A549 (cell line): ENCODE results near the gene ACKR1.

ENCODE experiments used
- EP300 ChIP-seq, 2 experiments: fragments of >200 bp; sonication (Bioruptor Twin); formaldehyde crosslinking; IDR thresholded peaks; 2 replicates in 1 of 2; 3 replicates in 1 of 2; pipeline ENCODE4 v1.6.1; 2016 to 2017
- NR3C1 ChIP-seq: fragments of >200 bp; sonication (Bioruptor Twin); formaldehyde crosslinking; IDR thresholded peaks from 3 replicates; pipeline ENCODE4 v1.6.1; 2017
- POLR2A ChIP-seq: IDR thresholded peaks from 2 replicates; pipeline ENCODE4 v1.6.1; 2012; ENCODE audit warnings: mild to moderate bottlenecking, low read length
- RCOR1 ChIP-seq: fragments of 150-350 bp; IDR thresholded peaks from 2 replicates; pipeline ENCODE4 v1.6.1; 2014; ENCODE audit warnings: antibody characterized with exemption, low read length, low read depth
- TF ChIP-seq, protein P1 (sequence below): fragments of >200 bp; sonication (Bioruptor Twin); formaldehyde crosslinking; IDR thresholded peaks from 3 replicates; pipeline ENCODE4 v1.5.1; 2016
- TF ChIP-seq, protein P2 (sequence below): fragments of 200-600 bp; sonication (generic); IDR thresholded peaks from 2 replicates; pipeline ENCODE4 v1.6.1; 2016; ENCODE audit warnings: antibody characterized with exemption, mild to moderate bottlenecking, moderate library complexity
- TF ChIP-seq, protein P3 (sequence below): IDR thresholded peaks from 2 replicates; pipeline ENCODE4 v1.6.1; 2012

DNA sequence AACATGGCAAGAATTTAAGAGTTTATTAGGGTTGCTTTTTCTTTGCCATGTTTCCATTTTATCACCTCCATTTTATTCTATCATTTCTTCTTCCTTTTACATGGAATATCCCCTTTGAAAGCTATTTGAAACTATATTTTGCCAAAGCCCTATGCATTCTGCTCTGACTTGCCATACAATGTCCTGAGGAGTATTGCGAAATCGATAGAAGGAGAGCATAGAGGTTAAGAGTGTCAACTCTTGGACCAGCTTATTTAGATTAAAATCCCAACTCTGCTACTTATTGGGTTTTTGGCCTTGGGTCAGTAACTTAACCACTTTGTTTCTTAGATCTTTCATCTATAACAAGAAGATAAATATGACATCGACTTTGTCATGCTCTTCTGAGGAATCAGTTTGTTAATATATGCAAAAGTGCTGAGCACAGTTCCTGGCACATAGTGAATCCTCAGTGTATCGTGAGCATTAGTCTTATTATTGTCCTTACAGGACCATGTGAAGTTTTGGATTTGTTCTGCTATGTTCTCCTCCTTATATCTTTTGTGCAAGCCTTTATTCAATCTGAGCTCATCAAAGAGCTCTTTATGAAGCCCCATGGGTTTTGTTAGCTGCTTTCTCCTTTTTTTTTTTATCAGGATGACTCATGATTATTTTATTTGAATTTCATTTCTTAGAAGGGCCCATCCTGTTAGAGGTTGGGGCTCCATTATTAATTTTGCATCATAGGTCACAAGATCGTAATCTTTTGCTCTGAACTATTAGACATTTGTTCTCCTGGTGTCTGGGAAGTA, 17.6 kb downstream of the ACKR1 start:
- TF ChIP-seq, protein P1, sequence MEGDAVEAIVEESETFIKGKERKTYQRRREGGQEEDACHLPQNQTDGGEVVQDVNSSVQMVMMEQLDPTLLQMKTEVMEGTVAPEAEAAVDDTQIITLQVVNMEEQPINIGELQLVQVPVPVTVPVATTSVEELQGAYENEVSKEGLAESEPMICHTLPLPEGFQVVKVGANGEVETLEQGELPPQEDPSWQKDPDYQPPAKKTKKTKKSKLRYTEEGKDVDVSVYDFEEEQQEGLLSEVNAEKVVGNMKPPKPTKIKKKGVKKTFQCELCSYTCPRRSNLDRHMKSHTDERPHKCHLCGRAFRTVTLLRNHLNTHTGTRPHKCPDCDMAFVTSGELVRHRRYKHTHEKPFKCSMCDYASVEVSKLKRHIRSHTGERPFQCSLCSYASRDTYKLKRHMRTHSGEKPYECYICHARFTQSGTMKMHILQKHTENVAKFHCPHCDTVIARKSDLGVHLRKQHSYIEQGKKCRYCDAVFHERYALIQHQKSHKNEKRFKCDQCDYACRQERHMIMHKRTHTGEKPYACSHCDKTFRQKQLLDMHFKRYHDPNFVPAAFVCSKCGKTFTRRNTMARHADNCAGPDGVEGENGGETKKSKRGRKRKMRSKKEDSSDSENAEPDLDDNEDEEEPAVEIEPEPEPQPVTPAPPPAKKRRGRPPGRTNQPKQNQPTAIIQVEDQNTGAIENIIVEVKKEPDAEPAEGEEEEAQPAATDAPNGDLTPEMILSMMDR, result no peak
- TF ChIP-seq POLR2A (no peak), RCOR1 (no peak), NR3C1 (no peak), EP300 (IDR thresholded peaks at IDR 0.05) (no peak)
- TF ChIP-seq, protein P2, sequence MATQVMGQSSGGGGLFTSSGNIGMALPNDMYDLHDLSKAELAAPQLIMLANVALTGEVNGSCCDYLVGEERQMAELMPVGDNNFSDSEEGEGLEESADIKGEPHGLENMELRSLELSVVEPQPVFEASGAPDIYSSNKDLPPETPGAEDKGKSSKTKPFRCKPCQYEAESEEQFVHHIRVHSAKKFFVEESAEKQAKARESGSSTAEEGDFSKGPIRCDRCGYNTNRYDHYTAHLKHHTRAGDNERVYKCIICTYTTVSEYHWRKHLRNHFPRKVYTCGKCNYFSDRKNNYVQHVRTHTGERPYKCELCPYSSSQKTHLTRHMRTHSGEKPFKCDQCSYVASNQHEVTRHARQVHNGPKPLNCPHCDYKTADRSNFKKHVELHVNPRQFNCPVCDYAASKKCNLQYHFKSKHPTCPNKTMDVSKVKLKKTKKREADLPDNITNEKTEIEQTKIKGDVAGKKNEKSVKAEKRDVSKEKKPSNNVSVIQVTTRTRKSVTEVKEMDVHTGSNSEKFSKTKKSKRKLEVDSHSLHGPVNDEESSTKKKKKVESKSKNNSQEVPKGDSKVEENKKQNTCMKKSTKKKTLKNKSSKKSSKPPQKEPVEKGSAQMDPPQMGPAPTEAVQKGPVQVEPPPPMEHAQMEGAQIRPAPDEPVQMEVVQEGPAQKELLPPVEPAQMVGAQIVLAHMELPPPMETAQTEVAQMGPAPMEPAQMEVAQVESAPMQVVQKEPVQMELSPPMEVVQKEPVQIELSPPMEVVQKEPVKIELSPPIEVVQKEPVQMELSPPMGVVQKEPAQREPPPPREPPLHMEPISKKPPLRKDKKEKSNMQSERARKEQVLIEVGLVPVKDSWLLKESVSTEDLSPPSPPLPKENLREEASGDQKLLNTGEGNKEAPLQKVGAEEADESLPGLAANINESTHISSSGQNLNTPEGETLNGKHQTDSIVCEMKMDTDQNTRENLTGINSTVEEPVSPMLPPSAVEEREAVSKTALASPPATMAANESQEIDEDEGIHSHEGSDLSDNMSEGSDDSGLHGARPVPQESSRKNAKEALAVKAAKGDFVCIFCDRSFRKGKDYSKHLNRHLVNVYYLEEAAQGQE, result no peak
- TF ChIP-seq, protein P3, sequence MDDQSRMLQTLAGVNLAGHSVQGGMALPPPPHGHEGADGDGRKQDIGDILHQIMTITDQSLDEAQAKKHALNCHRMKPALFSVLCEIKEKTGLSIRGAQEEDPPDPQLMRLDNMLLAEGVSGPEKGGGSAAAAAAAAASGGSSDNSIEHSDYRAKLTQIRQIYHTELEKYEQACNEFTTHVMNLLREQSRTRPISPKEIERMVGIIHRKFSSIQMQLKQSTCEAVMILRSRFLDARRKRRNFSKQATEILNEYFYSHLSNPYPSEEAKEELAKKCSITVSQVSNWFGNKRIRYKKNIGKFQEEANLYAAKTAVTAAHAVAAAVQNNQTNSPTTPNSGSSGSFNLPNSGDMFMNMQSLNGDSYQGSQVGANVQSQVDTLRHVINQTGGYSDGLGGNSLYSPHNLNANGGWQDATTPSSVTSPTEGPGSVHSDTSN, result no peak
